Measurements from ENCODE around the gene SPDEF. TPM values are rescaled to one million over a fixed set of nuclear protein-coding genes. Genes with fewer than 3 reads are reported as not detected.

The SPDEF gene
- polyA plus RNA-seq, 2 of the 4 experiments (the other 2 are of a cell fraction), result 4.3 to 5.4 TPM

- Histone ChIP-seq H3K4me2 (peak overlapping the region; percentile 61), H3K4me1 (peaks cover 27% of the 10 kb centered on the region), H3K27ac (peak overlapping the region; percentile 53 to 77), H3K9me3 (no peaks in the 10 kb centered on the region), H3K4me3 (no peak overlapping the region)
- POLR2A ChIA-PET, result no interaction called here
- CTCF ChIA-PET, result interaction anchor here (0.8 to 2.6 kb wide), 3 partner anchors 10 to 383 kb away, joined by 3 to 12 read pairs (median 6); no protein-coding TSS in a partner anchor
- peak; percentile 62; the same call in 1 of the 2 replicates for TF ChIP-seq HDAC2 (IDR thresholded peaks at IDR 0.05)
- TF ChIP-seq ZFP36 (IDR thresholded peaks at IDR 0.05; ENCODE audit: borderline replicate concordance, partially characterized antibody), result peak; percentile 58
- no peak for TF ChIP-seq HES2 (IDR thresholded peaks at IDR 0.05)
- TF ChIP-seq JUNB (IDR thresholded peaks at IDR 0.05), result no peak
- peak; percentile 71; the same call in 1 of the 2 replicates for TF ChIP-seq KDM1A (IDR thresholded peaks at IDR 0.05; ENCODE audit: low read depth)
- TF ChIP-seq CHD4 (IDR thresholded peaks at IDR 0.05; ENCODE audit: borderline replicate concordance), result peak; percentile 34; the same call in 1 of the 2 replicates
- no peak for TF ChIP-seq EP300 (IDR thresholded peaks at IDR 0.05)
- WGBS (ENCODE audit: missing lambda C conversion rate), result 81% methylated on average over 15 of the region's 15 CpGs
- ATAC-seq (no peak), FAIRE-seq (no peak), DNase-seq (ENCODE audit: low read depth in 1 of 2, low spot score in 1 of 2) (no peak)
These were observed 18.9 kb downstream of the SPDEF start for GRCh38 chr6:34536959-34537848.

GRCh38 chr6:34536251-34536958, 19.7 kb downstream of the SPDEF start:
- Histone ChIP-seq H3K9me3 (no peaks in the 10 kb centered on the region), H3K4me2 (peak overlapping the region; percentile 61), H3K27ac (peak overlapping the region; percentile 53 to 77), H3K4me3 (no peak overlapping the region), H3K4me1 (peaks cover 27% of the 10 kb centered on the region)
- ChIA-PET POLR2A (no interaction called here), CTCF (interaction anchor here (1.5 to 2.6 kb wide), 3 partner anchors 9 to 76 kb away, joined by 4 to 12 read pairs (median 6); no protein-coding TSS in a partner anchor)
- DNase-seq (ENCODE audit: low read depth in 1 of 2, low spot score in 1 of 2) (no peak), ATAC-seq (peak in 1 of 2 experiments; percentile 36; a peak in 3 of 6 replicates), FAIRE-seq (no peak)
- 58% methylated on average over 2 of the region's 3 CpGs for WGBS (ENCODE audit: missing lambda C conversion rate)
- TF ChIP-seq ESRRA (IDR thresholded peaks at IDR 0.05; ENCODE audit: borderline replicate concordance, low read length) (no peak), USF2 (IDR thresholded peaks at IDR 0.05) (no peak), BCL3 (IDR thresholded peaks at IDR 0.05) (no peak), FOXS1 (CRISPR knock-in tag; IDR thresholded peaks at IDR 0.05) (no peak), HEYL (CRISPR knock-in tag; IDR thresholded peaks at IDR 0.05) (no peak), ZC3H11A (IDR thresholded peaks at IDR 0.05) (no peak), NR3C1 (IDR thresholded peaks at IDR 0.05) (no peak), HMGXB4 (CRISPR knock-in tag; IDR thresholded peaks at IDR 0.05; ENCODE audit: borderline replicate concordance) (no peak), RNF2 (IDR thresholded peaks at IDR 0.05; ENCODE audit: borderline replicate concordance, low read depth) (no peak), CTCF (IDR thresholded peaks at IDR 0.05) (no peak), HOXB13 (CRISPR knock-in tag; IDR thresholded peaks at IDR 0.05; ENCODE audit: low read depth) (no peak), CEBPB (IDR thresholded peaks at IDR 0.05) (no peak), FOSL2 (IDR thresholded peaks at IDR 0.05) (no peak), FOSL2 (CRISPR knock-in tag; IDR thresholded peaks at IDR 0.05) (no peak), MYC (IDR thresholded peaks at IDR 0.05; ENCODE audit: borderline replicate concordance, low read length) (no peak), JUNB (IDR thresholded peaks at IDR 0.05) (no peak), TP53 (CRISPR knock-in tag; IDR thresholded peaks at IDR 0.05) (no peak), ZNF302 (CRISPR knock-in tag; IDR thresholded peaks at IDR 0.05) (no peak), FOSB (CRISPR knock-in tag; IDR thresholded peaks at IDR 0.05) (no peak), EP300 (IDR thresholded peaks at IDR 0.05) (no peak)

Measured in A549 (cell line).